Measurements from ENCODE around the gene CASP8AP2.

- no peak for TF ChIP-seq CTCF (IDR thresholded peaks at IDR 0.05; ENCODE audit: poor library complexity, severe bottlenecking)
- TF ChIP-seq REST (IDR thresholded peaks at IDR 0.05; ENCODE audit: borderline replicate concordance) = no peak
- TF ChIP-seq POLR2AphosphoS5 (IDR thresholded peaks at IDR 0.05) = no peak
- TF ChIP-seq TAF1 (IDR thresholded peaks at IDR 0.05; ENCODE audit: low read depth) = no peak
- TF ChIP-seq EZH2 (IDR thresholded peaks at IDR 0.05; ENCODE audit: borderline replicate concordance, insufficient read depth, low read length, poor library complexity, severe bottlenecking) = no peak
- TF ChIP-seq RAD21 (conservative IDR thresholded peaks at IDR 0.05) = no peak
Measured at GRCh38 chr6:89784838-89785237, 44.8 kb upstream of the CASP8AP2 start.
